ENCODE data around the gene PHF20. TPM values are rescaled to one million over a fixed set of nuclear protein-coding genes. Genes with fewer than 3 reads are reported as not detected.

Gene PHF20
- total and polyA plus RNA-seq, 2 donors (not counting 3 experiments of a cell fraction or from before 2014, with no cell fraction given) = 25.0 to 45.8 TPM

DNA sequence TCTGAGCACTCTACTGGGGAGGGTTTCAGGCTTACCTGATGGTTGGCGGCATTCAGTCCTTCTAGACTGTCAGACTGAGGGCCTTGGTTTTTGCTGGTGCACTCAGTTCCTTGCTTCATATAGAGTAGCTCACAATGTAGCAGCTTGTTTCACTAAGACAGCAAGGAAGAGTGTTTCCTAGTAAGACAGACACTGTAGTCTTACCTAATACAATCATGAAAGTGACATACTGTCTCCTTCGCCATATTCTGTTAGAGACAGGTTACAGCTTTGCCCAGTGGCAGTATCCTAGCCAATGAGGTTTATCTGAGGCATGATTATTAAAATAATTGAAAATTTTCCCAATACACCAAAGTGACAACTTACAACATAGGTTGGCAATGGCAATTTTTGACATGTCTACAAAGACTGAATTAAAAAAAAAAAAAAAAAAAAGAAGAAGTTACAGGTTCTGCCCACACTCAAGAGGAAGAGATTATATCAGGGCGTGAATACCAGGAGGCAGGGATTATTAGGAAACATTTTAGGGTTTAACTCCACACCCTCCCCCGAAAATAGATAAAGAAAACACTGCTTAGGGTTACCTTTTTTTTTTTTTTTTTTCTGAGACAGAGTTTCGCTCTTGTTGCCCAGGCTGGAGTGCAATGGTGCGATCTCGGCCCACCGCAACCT, 115.7 kb downstream of the PHF20 start:
- TF ChIP-seq GATA2 (IDR thresholded peaks at IDR 0.05; ENCODE audit: insufficient read depth, insufficient read length, low read depth, low read length) (no peak), FOS (IDR thresholded peaks at IDR 0.05; ENCODE audit: borderline replicate concordance, insufficient read depth, low read length) (no peak)
- TF ChIP-seq, protein P1, sequence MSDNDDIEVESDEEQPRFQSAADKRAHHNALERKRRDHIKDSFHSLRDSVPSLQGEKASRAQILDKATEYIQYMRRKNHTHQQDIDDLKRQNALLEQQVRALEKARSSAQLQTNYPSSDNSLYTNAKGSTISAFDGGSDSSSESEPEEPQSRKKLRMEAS (IDR thresholded peaks at IDR 0.05; ENCODE audit: insufficient read depth, insufficient read length) = no peak
- TF ChIP-seq, protein P2, sequence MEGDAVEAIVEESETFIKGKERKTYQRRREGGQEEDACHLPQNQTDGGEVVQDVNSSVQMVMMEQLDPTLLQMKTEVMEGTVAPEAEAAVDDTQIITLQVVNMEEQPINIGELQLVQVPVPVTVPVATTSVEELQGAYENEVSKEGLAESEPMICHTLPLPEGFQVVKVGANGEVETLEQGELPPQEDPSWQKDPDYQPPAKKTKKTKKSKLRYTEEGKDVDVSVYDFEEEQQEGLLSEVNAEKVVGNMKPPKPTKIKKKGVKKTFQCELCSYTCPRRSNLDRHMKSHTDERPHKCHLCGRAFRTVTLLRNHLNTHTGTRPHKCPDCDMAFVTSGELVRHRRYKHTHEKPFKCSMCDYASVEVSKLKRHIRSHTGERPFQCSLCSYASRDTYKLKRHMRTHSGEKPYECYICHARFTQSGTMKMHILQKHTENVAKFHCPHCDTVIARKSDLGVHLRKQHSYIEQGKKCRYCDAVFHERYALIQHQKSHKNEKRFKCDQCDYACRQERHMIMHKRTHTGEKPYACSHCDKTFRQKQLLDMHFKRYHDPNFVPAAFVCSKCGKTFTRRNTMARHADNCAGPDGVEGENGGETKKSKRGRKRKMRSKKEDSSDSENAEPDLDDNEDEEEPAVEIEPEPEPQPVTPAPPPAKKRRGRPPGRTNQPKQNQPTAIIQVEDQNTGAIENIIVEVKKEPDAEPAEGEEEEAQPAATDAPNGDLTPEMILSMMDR (IDR thresholded peaks at IDR 0.05; ENCODE audit: extremely low read depth in 1 of 2, insufficient read depth in 1 of 2, low read depth in 1 of 2, low read length in 2 of 2) = no peak
- ChIA-PET POLR2A (interaction anchor here (1.0 kb wide), 1 partner anchor 145 kb away, joined by 3 read pairs; the partner anchor contains the start of gene RBM39), CTCF (interaction anchor here (0.6 to 1.7 kb wide), 3 partner anchors 10 to 81 kb away, joined by 4 read pairs; no protein-coding TSS in a partner anchor)
- H3K9ac ChIP-seq (replicated peaks; ENCODE audit: extremely low read depth, insufficient read depth, low read length) = no peak overlapping the region
- intact Hi-C loops (cut with micrococcal nuclease) (no loop called here), dilution Hi-C loops (cut with MboI; ENCODE audit: extremely low pct_ligation_motif_present, low sequenced_read_pairs) (no loop called here)
- DNase-seq (ENCODE audit: low read depth, low spot score) (no peak), FAIRE-seq (no peak)
- H3K4me3 ChIP-seq (replicated peaks in 1 of 3; ENCODE audit: insufficient read depth in 1 of 3, low read depth in 1 of 3, low read length in 3 of 3) = no peak overlapping the region
- H4K20me1 ChIP-seq (replicated peaks; ENCODE audit: control insufficient read depth, extremely low read depth, insufficient read depth, low read length) = no peaks in the 10 kb centered on the region
- no TSS peak for BruUV-seq (replicated peaks)
- no peaks in the 10 kb centered on the region for H3K9me1 ChIP-seq (replicated peaks; ENCODE audit: control insufficient read depth, extremely low read depth, insufficient read depth, low read length)
- H3K27me3 ChIP-seq (ENCODE audit: control insufficient read depth in 2 of 2, insufficient read depth in 2 of 2, low read length in 2 of 2) = no peaks in the 10 kb centered on the region
- no peaks in the 10 kb centered on the region for H3K9me3 ChIP-seq (replicated peaks; ENCODE audit: control insufficient read depth, insufficient read depth, low read length)
- H3K27ac ChIP-seq (ENCODE audit: insufficient read depth, low read depth, low read length) = no peak overlapping the region
- peaks cover 13% of the 10 kb centered on the region for H3K4me1 ChIP-seq (ENCODE audit: control insufficient read depth, extremely low read depth, insufficient read depth, low read length)
- H3K79me2 ChIP-seq (ENCODE audit: control insufficient read depth, insufficient read depth, low read length) = peaks cover 3% of the 10 kb centered on the region
- H3K36me3 ChIP-seq (ENCODE audit: control insufficient read depth in 2 of 2, extremely low read depth in 1 of 2, insufficient read depth in 2 of 2, low read length in 2 of 2) = peaks cover 0 to 5% of the 10 kb centered on the region in 2 experiments
- H3K4me2 ChIP-seq (ENCODE audit: insufficient read depth, low read length) = no peak overlapping the region
- H2AFZ ChIP-seq (ENCODE audit: low read depth, low read length) = no peak overlapping the region
